K562 (cell line): ENCODE results near the gene PIK3R2. TPM values are rescaled to one million over a fixed set of nuclear protein-coding genes. Genes with fewer than 3 reads are reported as not detected.

Experiments
- ADNP ChIP-seq: fragments of 200-800 bp; sonication (Bioruptor generic); IDR thresholded peaks from 2 replicates; pipeline ENCODE4 v1.6.1; 2016; ENCODE audit warnings: missing genetic modification characterization, missing compliant biosample characterization
- CBX1 ChIP-seq: sonication (generic); IDR thresholded peaks from 2 replicates; pipeline ENCODE4 v1.6.1; 2016; ENCODE audit warnings: antibody characterized with exemption, low read depth, mild to moderate bottlenecking
- CC2D1A ChIP-seq: fragments of 450-650 bp; IDR thresholded peaks from 2 replicates; pipeline ENCODE4 v1.6.1; 2017; ENCODE audit warnings: mild to moderate bottlenecking
- MYC ChIP-seq, 2 experiments: fragments of 250-450 bp in 1 of 2; sonication (Bioruptor Pico) in 1 of 2; IDR thresholded peaks; 2 replicates each; pipeline versions ENCODE4 v1.5.1 to v1.6.1; 2012 to 2021; ENCODE audit warnings: low read depth in 2 of 2, borderline replicate concordance in 1 of 2, improper control_type of control experiment in 1 of 2, low read length in 1 of 2, mild to moderate bottlenecking in 1 of 2, moderate library complexity in 1 of 2
- RBM25 ChIP-seq: fragments of 200-400 bp; formaldehyde crosslinking; IDR thresholded peaks from 2 replicates; pipeline ENCODE4 v1.6.1; 2018; ENCODE audit warnings: low read length, low read depth, moderate library complexity; ENCODE audit not compliant: severe bottlenecking
- RHOXF2B ChIP-seq: fragments of 250-450 bp; sonication (Bioruptor Pico); conservative IDR thresholded peaks from 2 replicates; pipeline ENCODE4 v1.5.1; 2021
- SMC3 ChIP-seq: conservative IDR thresholded peaks from 2 replicates; pipeline ENCODE4 v1.6.1; 2011; ENCODE audit warnings: low read depth, low read length, improper control_type of control experiment; ENCODE audit not compliant: insufficient read depth
- TAF1 ChIP-seq: IDR thresholded peaks from 2 replicates; pipeline ENCODE4 v1.6.1; 2011; ENCODE audit warnings: mild to moderate bottlenecking, low read length, moderate library complexity; ENCODE audit not compliant: insufficient read depth, control insufficient read depth, severe bottlenecking; ENCODE audit errors: extremely low read depth
- ZBTB7A ChIP-seq: IDR thresholded peaks from 2 replicates; pipeline ENCODE4 v1.6.1; 2011; ENCODE audit warnings: low read depth, mild to moderate bottlenecking, low read length, moderate library complexity, borderline replicate concordance; ENCODE audit not compliant: control insufficient read depth
- polyA plus RNA-seq, 8 experiments: library from polyadenylated mRNA; depleted of rRNA in 4 of 8; stranded (reverse) in 5 of 8; unstranded in 3 of 8; fragments of >200 nt; fragmentation: Nextera tagmentation in 2 of 8; fragmentation: Illumina TruSeq in 1 of 8; extraction: Ambion mirVana in 2 of 8; extraction: Trizol in 1 of 8; gene quantifications; 2 replicates each; pipeline versions ENCODE4 v1.2.1 to v1.2.3, GENCODE V29; 2011 to 2014; ENCODE audit warnings: inconsistent platforms in 1 of 8, missing spikeins in 1 of 8
- total RNA-seq, 7 experiments: library from RNA; depleted of rRNA in 6 of 7; stranded (reverse); fragments of >200 nt in 6 of 7; fragmentation: Illumina TruSeq in 2 of 7; extraction: Trizol in 2 of 7; gene quantifications; 2 replicates each; pipeline versions ENCODE4 v1.2.1 to v1.2.3, GENCODE V29; 2011 to 2021; ENCODE audit warnings: low replicate concordance in 1 of 7
- TF ChIP-seq, protein P1 (sequence below): sonication (generic); formaldehyde crosslinking; IDR thresholded peaks from 2 replicates; pipeline ENCODE4 v1.4.0; 2020; ENCODE audit warnings: mild to moderate bottlenecking, missing genetic modification reagents
- TF ChIP-seq, protein P2 (sequence below): IDR thresholded peaks from 2 replicates; pipeline ENCODE4 v1.6.1; 2011; ENCODE audit warnings: borderline replicate concordance, low read depth, mild to moderate bottlenecking, moderate library complexity, low read length; ENCODE audit not compliant: insufficient read depth, poor library complexity, severe bottlenecking
- TF ChIP-seq, protein P3 (sequence below): sonication (generic); formaldehyde crosslinking; IDR thresholded peaks from 2 replicates; pipeline ENCODE4 v1.8.1; 2022; ENCODE audit warnings: missing genetic modification reagents
- TF ChIP-seq, protein P4 (sequence below): fragments of 450-650 bp; IDR thresholded peaks from 2 replicates; pipeline ENCODE4 v1.7.1; 2018; ENCODE audit warnings: mild to moderate bottlenecking, low read depth; ENCODE audit not compliant: partially characterized antibody

PIK3R2 gene
- total and polyA plus RNA-seq, 9 of the 15 experiments (the other 6 are each of a cell fraction or from before 2014, with no cell fraction given) = 0.39 to 37.9 (median 5.3) TPM

DNA sequence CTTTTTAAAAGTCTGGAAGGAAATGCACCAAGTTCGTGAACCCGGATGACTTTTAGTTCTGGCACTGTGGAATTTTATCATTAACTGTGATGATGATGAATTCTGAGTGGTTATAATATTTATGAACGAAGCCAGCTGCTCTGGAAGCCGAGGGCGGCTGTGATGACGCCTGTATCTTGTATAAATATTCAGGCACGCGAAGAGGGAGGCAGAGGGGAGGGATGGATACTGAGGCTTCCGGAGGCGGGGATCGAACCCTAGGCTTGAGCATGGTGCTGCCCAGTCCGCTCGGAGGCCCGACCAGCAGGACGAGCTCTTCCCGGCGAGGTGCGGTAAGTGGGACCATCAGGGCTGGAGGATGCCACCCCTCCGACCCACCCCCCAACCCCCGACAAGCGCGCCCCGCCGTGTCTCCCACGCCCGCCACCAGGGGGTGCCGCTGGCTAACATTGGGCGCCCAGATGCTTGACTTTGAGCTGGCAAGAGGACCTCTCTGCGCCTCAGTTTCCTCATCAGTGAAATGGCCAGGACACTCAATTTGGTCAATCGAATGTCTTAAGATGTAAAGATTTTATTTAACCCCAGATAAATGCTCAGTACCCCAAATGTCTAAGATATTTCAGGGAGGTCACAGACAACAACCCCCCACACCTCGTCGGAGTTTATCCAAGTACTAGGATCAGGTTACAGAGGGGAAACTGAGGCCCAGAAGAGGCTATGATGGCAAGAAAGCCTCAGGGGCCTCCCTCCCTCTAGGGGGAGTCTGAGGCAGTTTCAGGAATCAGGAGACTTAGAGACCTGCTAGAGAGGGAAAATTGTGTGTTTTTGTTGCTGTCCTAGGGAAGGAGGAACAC, 55.4 kb downstream of the PIK3R2 start (continued):
- TF ChIP-seq, protein P1, sequence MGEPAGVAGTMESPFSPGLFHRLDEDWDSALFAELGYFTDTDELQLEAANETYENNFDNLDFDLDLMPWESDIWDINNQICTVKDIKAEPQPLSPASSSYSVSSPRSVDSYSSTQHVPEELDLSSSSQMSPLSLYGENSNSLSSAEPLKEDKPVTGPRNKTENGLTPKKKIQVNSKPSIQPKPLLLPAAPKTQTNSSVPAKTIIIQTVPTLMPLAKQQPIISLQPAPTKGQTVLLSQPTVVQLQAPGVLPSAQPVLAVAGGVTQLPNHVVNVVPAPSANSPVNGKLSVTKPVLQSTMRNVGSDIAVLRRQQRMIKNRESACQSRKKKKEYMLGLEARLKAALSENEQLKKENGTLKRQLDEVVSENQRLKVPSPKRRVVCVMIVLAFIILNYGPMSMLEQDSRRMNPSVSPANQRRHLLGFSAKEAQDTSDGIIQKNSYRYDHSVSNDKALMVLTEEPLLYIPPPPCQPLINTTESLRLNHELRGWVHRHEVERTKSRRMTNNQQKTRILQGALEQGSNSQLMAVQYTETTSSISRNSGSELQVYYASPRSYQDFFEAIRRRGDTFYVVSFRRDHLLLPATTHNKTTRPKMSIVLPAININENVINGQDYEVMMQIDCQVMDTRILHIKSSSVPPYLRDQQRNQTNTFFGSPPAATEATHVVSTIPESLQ (CRISPR knock-in tag) = no peak
- TF ChIP-seq ZBTB7A = peak; percentile 84; the same call in 1 of the 2 replicates
- TF ChIP-seq ADNP (tag) = 0 out of 2 replicates have a peak, but pooled peaks have one; percentile 76
- TF ChIP-seq SMC3 = peak; percentile 84
- TF ChIP-seq, protein P2, sequence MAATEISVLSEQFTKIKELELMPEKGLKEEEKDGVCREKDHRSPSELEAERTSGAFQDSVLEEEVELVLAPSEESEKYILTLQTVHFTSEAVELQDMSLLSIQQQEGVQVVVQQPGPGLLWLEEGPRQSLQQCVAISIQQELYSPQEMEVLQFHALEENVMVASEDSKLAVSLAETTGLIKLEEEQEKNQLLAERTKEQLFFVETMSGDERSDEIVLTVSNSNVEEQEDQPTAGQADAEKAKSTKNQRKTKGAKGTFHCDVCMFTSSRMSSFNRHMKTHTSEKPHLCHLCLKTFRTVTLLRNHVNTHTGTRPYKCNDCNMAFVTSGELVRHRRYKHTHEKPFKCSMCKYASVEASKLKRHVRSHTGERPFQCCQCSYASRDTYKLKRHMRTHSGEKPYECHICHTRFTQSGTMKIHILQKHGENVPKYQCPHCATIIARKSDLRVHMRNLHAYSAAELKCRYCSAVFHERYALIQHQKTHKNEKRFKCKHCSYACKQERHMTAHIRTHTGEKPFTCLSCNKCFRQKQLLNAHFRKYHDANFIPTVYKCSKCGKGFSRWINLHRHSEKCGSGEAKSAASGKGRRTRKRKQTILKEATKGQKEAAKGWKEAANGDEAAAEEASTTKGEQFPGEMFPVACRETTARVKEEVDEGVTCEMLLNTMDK = peak; percentile 20
- no peak for TF ChIP-seq TAF1
- TF ChIP-seq, protein P3, sequence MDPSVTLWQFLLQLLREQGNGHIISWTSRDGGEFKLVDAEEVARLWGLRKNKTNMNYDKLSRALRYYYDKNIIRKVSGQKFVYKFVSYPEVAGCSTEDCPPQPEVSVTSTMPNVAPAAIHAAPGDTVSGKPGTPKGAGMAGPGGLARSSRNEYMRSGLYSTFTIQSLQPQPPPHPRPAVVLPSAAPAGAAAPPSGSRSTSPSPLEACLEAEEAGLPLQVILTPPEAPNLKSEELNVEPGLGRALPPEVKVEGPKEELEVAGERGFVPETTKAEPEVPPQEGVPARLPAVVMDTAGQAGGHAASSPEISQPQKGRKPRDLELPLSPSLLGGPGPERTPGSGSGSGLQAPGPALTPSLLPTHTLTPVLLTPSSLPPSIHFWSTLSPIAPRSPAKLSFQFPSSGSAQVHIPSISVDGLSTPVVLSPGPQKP (CRISPR knock-in tag) = no peak
- peak; percentile 81 for TF ChIP-seq RBM25
- TF ChIP-seq CBX1 = 0 out of 2 replicates have a peak, but pooled peaks have one; percentile 49
- TF ChIP-seq, protein P4, sequence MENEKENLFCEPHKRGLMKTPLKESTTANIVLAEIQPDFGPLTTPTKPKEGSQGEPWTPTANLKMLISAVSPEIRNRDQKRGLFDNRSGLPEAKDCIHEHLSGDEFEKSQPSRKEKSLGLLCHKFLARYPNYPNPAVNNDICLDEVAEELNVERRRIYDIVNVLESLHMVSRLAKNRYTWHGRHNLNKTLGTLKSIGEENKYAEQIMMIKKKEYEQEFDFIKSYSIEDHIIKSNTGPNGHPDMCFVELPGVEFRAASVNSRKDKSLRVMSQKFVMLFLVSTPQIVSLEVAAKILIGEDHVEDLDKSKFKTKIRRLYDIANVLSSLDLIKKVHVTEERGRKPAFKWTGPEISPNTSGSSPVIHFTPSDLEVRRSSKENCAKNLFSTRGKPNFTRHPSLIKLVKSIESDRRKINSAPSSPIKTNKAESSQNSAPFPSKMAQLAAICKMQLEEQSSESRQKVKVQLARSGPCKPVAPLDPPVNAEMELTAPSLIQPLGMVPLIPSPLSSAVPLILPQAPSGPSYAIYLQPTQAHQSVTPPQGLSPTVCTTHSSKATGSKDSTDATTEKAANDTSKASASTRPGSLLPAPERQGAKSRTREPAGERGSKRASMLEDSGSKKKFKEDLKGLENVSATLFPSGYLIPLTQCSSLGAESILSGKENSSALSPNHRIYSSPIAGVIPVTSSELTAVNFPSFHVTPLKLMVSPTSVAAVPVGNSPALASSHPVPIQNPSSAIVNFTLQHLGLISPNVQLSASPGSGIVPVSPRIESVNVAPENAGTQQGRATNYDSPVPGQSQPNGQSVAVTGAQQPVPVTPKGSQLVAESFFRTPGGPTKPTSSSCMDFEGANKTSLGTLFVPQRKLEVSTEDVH = no peak
- 0 out of 2 replicates have a peak, but pooled peaks have one; percentile 32 for TF ChIP-seq MYC (IDR thresholded peaks at IDR 0.05; ENCODE audit: low read depth, low read length)
- no peak for TF ChIP-seq MYC (CRISPR knock-in tag; IDR thresholded peaks at IDR 0.05; ENCODE audit: borderline replicate concordance, low read depth)
- peak; percentile 76; the same call in 1 of the 2 replicates for TF ChIP-seq CC2D1A
- no peak for TF ChIP-seq RHOXF2B (CRISPR knock-in tag)
